HG03378 (cell line): ENCODE measurements around the gene DUSP18.
"Not testable (repeated sequence)": the region's sequence is repeated elsewhere in the genome, so short reads cannot be mapped to it uniquely, and the experiment has no call there.

ENCODE experiments used
- ATAC-seq: cut with Tn5 transposase; IDR thresholded peaks from one replicate; pipeline ENCODE4 v1.9.1; 2021; ENCODE audit warnings: mild to moderate bottlenecking, moderate library complexity; ENCODE audit not compliant: unreplicated experiment

Gene DUSP18

GRCh38 chr22:30640839-30641430 is 26.7 kb downstream of the DUSP18 start:
- ATAC-seq, result no peak

DNA sequence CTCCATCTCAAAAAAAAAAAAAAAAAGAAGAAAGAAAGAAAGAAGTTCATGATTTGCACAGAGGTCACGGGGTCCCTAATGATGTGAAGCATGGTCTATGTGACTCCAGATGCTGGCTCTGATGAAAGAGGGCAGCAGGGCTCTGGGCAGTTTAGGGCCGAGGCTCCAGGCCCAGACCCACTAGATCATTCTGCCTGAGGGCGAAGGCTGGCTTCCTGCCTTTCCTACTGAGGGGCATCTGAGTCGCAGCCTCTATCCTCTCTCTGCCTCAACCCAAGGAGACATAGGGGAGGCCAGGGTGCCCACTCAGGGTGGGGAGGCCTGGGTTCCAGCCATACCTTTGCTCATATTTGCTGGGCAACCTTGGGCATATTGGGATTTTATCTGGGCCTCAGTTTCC is 27.3 kb downstream of the DUSP18 start:
- ATAC-seq, result no peak

DNA sequence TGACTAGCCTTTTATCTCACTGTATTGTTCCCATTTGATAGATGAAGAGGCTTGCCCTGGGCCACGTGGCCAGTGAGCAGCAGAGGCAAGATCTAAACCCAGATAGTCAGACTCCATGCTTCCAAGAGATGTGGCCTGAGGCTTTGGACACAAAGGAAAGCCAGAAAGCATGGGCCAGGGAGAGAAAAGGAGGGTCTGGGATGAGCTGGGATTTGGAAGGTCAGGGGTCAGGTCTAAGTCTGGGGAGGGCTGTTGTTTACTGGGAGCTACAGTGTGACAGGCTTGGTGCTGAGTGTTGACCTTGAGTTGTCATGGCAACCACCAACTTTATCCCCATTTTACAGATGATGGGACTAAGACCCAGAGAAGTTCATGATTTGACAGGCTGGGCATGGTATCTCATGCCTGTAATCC is 30.0 kb downstream of the DUSP18 start:
- ATAC-seq, result no peak

- ATAC-seq, result no peak
Measured at GRCh38 chr22:30636226-30637077, 31.2 kb downstream of the DUSP18 start.

- peak; percentile 27 for ATAC-seq
Measured at GRCh38 chr22:30635273-30636225, 32.1 kb downstream of the DUSP18 start, which contains the start of gene SLC35E4. SLC35E4 (plus strand) TSS chr22:30635781; CDS start chr22:30636451, 670 bp downstream.

DNA sequence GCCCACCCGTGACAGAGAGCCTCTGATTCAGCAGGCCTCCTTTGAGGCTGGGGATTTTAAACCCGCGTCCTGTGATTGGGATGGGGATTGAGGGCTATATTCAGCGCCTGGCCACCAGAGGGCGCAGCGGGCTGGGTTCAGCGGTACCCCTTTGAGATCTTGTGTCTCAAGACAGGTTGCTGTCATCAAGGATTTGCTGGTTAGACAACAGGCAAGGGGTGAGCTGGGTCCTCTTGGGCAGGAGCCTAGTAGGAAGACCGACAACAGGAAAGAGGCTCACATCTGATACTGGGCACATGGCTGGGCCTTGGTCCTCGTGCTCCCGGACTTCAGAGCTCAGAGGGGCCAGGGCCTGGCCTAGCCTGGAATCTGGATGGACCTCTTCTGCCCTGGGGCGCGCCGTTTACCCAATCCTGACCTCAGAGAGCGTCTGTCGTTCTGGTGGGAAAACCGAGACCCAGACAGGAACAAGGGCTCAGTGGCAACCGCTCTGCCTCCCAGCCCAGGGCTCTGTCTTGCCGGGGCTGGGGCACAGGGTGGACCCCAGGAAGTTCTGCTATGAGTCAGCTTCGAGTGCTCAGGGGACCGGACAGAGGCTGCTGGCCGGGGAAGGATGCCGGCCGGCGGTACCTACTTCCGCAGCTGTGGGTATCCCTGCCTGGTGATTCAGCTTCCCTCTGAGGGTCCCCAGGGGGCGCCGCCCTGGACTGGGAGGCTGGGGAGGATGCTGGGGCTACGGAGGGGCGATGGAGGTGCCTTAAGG is 33.0 kb downstream of the DUSP18 start:
- peak; percentile 58 for ATAC-seq

DNA sequence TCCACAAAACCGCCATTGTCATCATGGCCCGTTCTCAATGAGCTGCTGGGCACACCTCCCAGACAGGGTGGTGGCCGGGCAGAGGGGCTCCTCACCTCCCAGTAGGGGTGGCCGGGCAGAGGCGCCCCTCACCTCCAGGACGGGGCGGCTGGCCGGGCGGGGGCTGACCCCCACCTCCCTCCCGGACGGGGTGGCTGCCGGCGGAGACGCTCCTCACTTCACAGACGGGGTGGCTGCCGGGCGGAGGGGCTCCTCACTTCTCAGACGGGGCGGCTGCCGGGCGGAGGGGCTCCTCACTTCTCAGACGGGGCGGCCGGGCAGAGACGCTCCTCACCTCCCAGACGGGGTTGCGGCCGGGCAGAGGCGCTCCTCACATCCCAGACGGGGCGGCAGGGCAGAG is 36.2 kb downstream of the DUSP18 start:
- ATAC-seq, result not testable (repeated sequence)

DNA sequence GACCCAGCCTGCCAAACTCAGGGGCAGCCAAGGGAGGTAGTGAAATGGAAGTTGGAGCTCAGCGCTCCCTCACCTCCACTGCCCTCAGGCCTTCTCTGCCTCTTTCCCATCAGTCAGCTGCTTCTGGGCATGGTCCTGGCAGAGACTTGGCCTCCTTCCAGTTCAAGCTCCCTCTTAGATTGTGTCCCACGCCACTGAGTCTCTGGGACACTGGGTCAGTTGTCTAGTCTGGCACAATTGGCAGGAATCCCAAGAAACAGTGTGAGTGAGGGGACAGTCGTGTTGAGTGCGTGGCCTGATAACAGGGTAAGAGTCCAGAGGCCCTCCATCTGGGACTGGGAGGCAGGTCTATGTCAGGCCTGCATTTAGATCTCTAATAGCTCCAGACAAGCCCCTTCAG is 39.2 kb downstream of the DUSP18 start:
- no peak for ATAC-seq

- no peak for ATAC-seq
Measured at GRCh38 chr22:30627471-30627870, 40.2 kb downstream of the DUSP18 start.

- ATAC-seq, result no peak
Measured at GRCh38 chr22:30626413-30626812, 41.3 kb downstream of the DUSP18 start.

GRCh38 chr22:30619909-30620308 is 47.8 kb downstream of the DUSP18 start:
- not testable (repeated sequence) for ATAC-seq

DNA sequence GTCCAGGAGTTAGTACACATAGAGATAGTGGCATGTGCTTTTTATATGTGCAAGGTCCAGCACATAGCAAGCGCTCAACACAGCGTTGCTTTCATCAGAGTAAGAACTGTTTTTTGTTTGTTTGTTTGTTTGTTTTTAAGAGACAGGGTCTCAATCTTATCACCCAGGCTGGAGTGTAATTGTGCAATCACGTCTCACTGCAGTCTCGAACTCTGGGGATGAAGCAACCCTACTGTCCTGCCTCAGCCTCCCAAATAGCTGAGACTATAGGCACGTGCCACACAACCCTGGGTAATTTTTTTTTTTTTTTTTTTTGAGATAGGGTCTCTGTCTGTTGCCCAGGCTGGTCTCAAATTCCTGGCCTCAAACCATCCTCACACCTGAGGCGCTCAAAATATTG is 49.9 kb downstream of the DUSP18 start:
- ATAC-seq, result no peak

DNA sequence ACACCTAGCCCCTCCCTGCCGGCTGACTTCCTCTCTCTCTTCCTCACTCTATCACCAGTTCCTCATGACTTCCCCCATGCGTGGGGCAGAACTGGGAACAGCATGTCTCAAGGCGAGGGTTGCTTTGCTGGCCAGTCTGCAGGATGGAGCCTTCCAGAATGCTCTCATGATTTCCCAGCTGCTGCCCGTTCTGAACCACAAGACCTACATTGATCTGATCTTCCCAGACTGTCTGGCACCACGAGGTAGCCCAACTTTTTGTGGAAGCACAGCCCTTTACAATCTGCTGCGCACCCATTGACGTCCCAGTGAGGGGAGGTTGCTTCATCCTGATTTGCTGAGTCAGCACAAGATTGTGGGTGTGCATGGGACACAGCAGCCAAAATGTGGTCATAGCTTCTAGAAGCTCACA is 52.1 kb downstream of the DUSP18 start:
- ATAC-seq, result no peak

GRCh38 chr22:30614879-30615278 is 52.8 kb downstream of the DUSP18 start:
- no peak for ATAC-seq

GRCh38 chr22:30614268-30614667 is 53.4 kb downstream of the DUSP18 start:
- no peak for ATAC-seq

DNA sequence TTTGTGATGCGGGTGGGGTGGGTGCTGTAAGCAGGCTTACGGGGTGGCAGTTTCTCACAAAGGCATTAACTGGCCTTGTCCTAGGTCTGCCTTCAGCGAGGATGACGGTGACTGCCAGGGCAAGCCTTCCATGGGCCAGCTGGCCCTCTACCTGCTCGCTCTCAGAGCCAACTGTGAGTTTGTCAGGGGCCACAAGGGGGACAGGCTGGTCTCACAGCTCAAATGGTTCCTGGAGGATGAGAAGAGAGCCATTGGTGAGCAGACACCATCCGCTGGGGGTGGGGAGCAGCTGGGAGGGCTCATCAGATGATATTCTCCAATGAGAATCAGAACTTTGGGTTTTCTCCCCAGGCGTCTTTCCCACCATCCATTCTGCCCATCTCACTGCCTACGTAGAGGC is 54.9 kb downstream of the DUSP18 start:
- no peak for ATAC-seq
